ENCODE data around the gene MEGF6. TPM values are rescaled to one million over a fixed set of nuclear protein-coding genes. Genes with fewer than 3 reads are reported as not detected.

Gene MEGF6
- total RNA-seq, 4 donors from 2014 or later: 0.88 to 69.0 (median 36.9) TPM

- H3K4me3 ChIP-seq: no peak overlapping the region
- H3K36me3 ChIP-seq: no peaks in the 10 kb centered on the region
- intact Hi-C loops (cut with DNase I; ENCODE audit: low total_unique reads): no loop called here
- no peaks in the 10 kb centered on the region for H3K4me1 ChIP-seq
- H3K9me3 ChIP-seq: no peaks in the 10 kb centered on the region
- no peak overlapping the region for H3K27ac ChIP-seq
- TF ChIP-seq POLR2A (IDR thresholded peaks at IDR 0.05): no peak
- TF ChIP-seq CTCF (IDR thresholded peaks at IDR 0.05): no peak
- H3K27me3 ChIP-seq: no peaks in the 10 kb centered on the region
- DNase-seq: no peak
These were observed 20.1 kb downstream of the MEGF6 start for GRCh38 chr1:3590951-3591865.

- TF ChIP-seq CTCF (IDR thresholded peaks at IDR 0.05): no peak
- no peak for TF ChIP-seq POLR2A (IDR thresholded peaks at IDR 0.05)
These were observed 21.1 kb downstream of the MEGF6 start for GRCh38 chr1:3590139-3590763.

GRCh38 chr1:3588395-3588794, 22.9 kb downstream of the MEGF6 start:
- no peak overlapping the region for H3K4me3 ChIP-seq
- no peak for DNase-seq
- intact Hi-C loops (cut with DNase I; ENCODE audit: low total_unique reads): no loop called here

More at GRCh38 chr1:3590139-3590763, 21.1 kb downstream of the MEGF6 start:
- DNase-seq: no peak
- H3K9me3 ChIP-seq: no peaks in the 10 kb centered on the region
- H3K36me3 ChIP-seq: no peaks in the 10 kb centered on the region
- intact Hi-C loops (cut with DNase I; ENCODE audit: low total_unique reads): no loop called here
- no peak overlapping the region for H3K27ac ChIP-seq
- no peaks in the 10 kb centered on the region for H3K4me1 ChIP-seq
- no peaks in the 10 kb centered on the region for H3K27me3 ChIP-seq
- H3K4me3 ChIP-seq: no peak overlapping the region

GRCh38 chr1:3586986-3587759, 24.1 kb downstream of the MEGF6 start:
- DNase-seq: no peak
- H3K36me3 ChIP-seq: no peaks in the 10 kb centered on the region
- H3K4me3 ChIP-seq: no peak overlapping the region
- H3K4me1 ChIP-seq: no peaks in the 10 kb centered on the region
- intact Hi-C loops (cut with DNase I; ENCODE audit: low total_unique reads): no loop called here
- TF ChIP-seq POLR2A (IDR thresholded peaks at IDR 0.05) (no peak), CTCF (IDR thresholded peaks at IDR 0.05) (no peak)
- no peaks in the 10 kb centered on the region for H3K27me3 ChIP-seq
- no peaks in the 10 kb centered on the region for H3K9me3 ChIP-seq
- H3K27ac ChIP-seq: no peak overlapping the region

More at GRCh38 chr1:3588395-3588794, 22.9 kb downstream of the MEGF6 start:
- Histone ChIP-seq H3K4me1 (no peaks in the 10 kb centered on the region), H3K9me3 (no peaks in the 10 kb centered on the region), H3K36me3 (no peaks in the 10 kb centered on the region), H3K27ac (no peak overlapping the region), H3K27me3 (no peaks in the 10 kb centered on the region)
- TF ChIP-seq POLR2A (IDR thresholded peaks at IDR 0.05) (no peak), CTCF (IDR thresholded peaks at IDR 0.05) (no peak)

Measured in uterus (tissue), 4 donors.